GM12878 (cell line): ENCODE measurements around the gene PGAM1. TPM values are rescaled to one million over a fixed set of nuclear protein-coding genes. Genes with fewer than 3 reads are reported as not detected.

Experiments used
- ATAC-seq: fragments of 200-7000 bp; cut with Tn5 transposase; 3 replicates; pipeline ENCODE4 v1.9.1; 2020; ENCODE audit warnings: mild to moderate bottlenecking, moderate library complexity
- BruUV-seq: library from RNA; stranded (reverse); fragments of 400-500 nt; replicated peaks from 2 replicates; lab custom pipeline; 2021; lab: Mats Ljungman, UMichigan
- CTCF ChIA-PET: fragments of 300-600 bp; sonication (Branson Sonifier 250); formaldehyde crosslinking; extraction: SDS; loops from one replicate; lab custom pipeline; 2021; ENCODE audit warnings: inconsistent platforms; lab: Yijun Ruan, JAX
- POLR2A ChIA-PET: fragments of 350-600 bp; formaldehyde crosslinking; extraction: SDS; loops from one replicate; lab custom pipeline; 2021; ENCODE audit warnings: inconsistent platforms; lab: Charles Lee
- RAD21 ChIA-PET: fragments of 300-600 bp; sonication (Branson Sonifier 250); formaldehyde crosslinking; loops from one replicate; lab custom pipeline; 2023; ENCODE audit warnings: antibody characterized with exemption; ENCODE audit not compliant: unreplicated experiment; lab: Charles Lee
- SMC1A ChIA-PET: fragments of 300-600 bp; sonication (Branson Sonifier 250); formaldehyde crosslinking; loops from one replicate; lab custom pipeline; 2023; ENCODE audit not compliant: unreplicated experiment, uncharacterized antibody; lab: Charles Lee
- DNase-seq: peaks from one replicate; pipeline ENCODE4 v3.0.0-alpha.2; 2011; ENCODE audit warnings: low read depth, low spot score
- FAIRE-seq: peaks from 3 replicates; lab custom pipeline; 2011; peaks lifted over from hg19 to GRCh38; lab: Jason Lieb, UNC
- H2AFZ ChIP-seq: 2 replicates; pipeline ENCODE4 v1.6.0; 2011; ENCODE audit warnings: low read depth, low read length, control low read depth; ENCODE audit not compliant: control insufficient read depth
- H3K27ac ChIP-seq: 2 replicates; pipeline ENCODE4 v1.5.1; 2011; ENCODE audit warnings: control low read depth; ENCODE audit not compliant: control insufficient read depth, insufficient read depth
- H3K27me3 ChIP-seq, 2 experiments: replicated peaks in 1 of 2; 2 replicates each; pipeline versions ENCODE4 v1.6.0 to v1.6.1; 2011; ENCODE audit warnings: low read length in 1 of 2; ENCODE audit not compliant: control insufficient read depth in 2 of 2, insufficient read depth in 2 of 2
- H3K36me3 ChIP-seq, 2 experiments: 2 replicates each; pipeline ENCODE4 v1.5.1; 2011; ENCODE audit warnings: low read length in 1 of 2; ENCODE audit not compliant: control insufficient read depth in 2 of 2, insufficient read depth in 2 of 2
- H3K4me1 ChIP-seq: 2 replicates; pipeline ENCODE4 v1.6.1; 2011; ENCODE audit warnings: mild to moderate bottlenecking, low read length, moderate library complexity, mixed read lengths; ENCODE audit not compliant: control insufficient read depth, insufficient read depth
- H3K4me2 ChIP-seq: 2 replicates; pipeline ENCODE4 v1.6.0; 2011; ENCODE audit warnings: control low read depth; ENCODE audit not compliant: control insufficient read depth, insufficient read depth
- H3K4me3 ChIP-seq: fragments of 200-600 bp; sonication (generic); 2 replicates; pipeline ENCODE4 v1.5.1; 2016
- H3K79me2 ChIP-seq: 2 replicates; pipeline ENCODE4 v1.6.0; 2011; ENCODE audit warnings: low read length; ENCODE audit not compliant: control insufficient read depth, insufficient read depth
- H3K9ac ChIP-seq: 2 replicates; pipeline ENCODE4 v1.8.0; 2011; ENCODE audit warnings: low read length, control low read depth, mixed read lengths; ENCODE audit not compliant: control insufficient read depth, insufficient read depth
- H3K9me3 ChIP-seq: replicated peaks from 3 replicates; pipeline ENCODE4 v1.5.1; 2011; ENCODE audit warnings: mild to moderate bottlenecking, low read length; ENCODE audit not compliant: control insufficient read depth, insufficient read depth
- H4K20me1 ChIP-seq: 2 replicates; pipeline ENCODE4 v1.6.0; 2011; ENCODE audit not compliant: control insufficient read depth, insufficient read depth
- CBX3 ChIP-seq: fragments of 200-600 bp; sonication (generic); IDR thresholded peaks from 2 replicates; pipeline ENCODE4 v1.6.1; 2016; ENCODE audit warnings: low read depth, borderline replicate concordance
- CEBPB ChIP-seq, 2 experiments: fragments of 150-350 bp in 1 of 2; IDR thresholded peaks; 2 replicates each; pipeline ENCODE4 v1.6.1; 2012 to 2014; ENCODE audit warnings: low read depth in 2 of 2, low read length in 2 of 2, borderline replicate concordance in 1 of 2, inconsistent platforms in 1 of 2
- FOXK2 ChIP-seq: fragments of 450-650 bp; IDR thresholded peaks from 2 replicates; pipeline ENCODE4 v1.6.1; 2017; ENCODE audit warnings: mild to moderate bottlenecking, moderate library complexity
- POLR2AphosphoS5 ChIP-seq: IDR thresholded peaks from 2 replicates; pipeline ENCODE4 v1.6.1; 2011; ENCODE audit warnings: mild to moderate bottlenecking, low read length, inconsistent platforms
- SUPT20H ChIP-seq: IDR thresholded peaks from 2 replicates; pipeline ENCODE4 v1.6.1; 2011; ENCODE audit warnings: low read depth, mild to moderate bottlenecking, low read length, moderate library complexity, borderline replicate concordance; ENCODE audit not compliant: control insufficient read depth
- WGBS: methylation state at CpG from one replicate; pipeline ENCODE4 v1.1.6; 2016; ENCODE audit warnings: low lambda C conversion rate; ENCODE audit not compliant: insufficient replicate concordance, insufficient coverage; ENCODE audit errors: missing lambda C conversion rate; 5-methylcytosine and 5-hydroxymethylcytosine counted together
- in situ Hi-C: fragments of 300-500 bp; cut with MboI; formaldehyde crosslinking; loops from 9 replicates; pipeline ENCODE4 v1.14.3; 2018; ENCODE audit warnings: mixed read lengths
- intact Hi-C: fragments of 100-400 bp; cut with micrococcal nuclease; formaldehyde crosslinking; loops from one replicate; pipeline ENCODE4 v1.14.2; 2022; ENCODE audit not compliant: unreplicated experiment
- polyA plus RNA-seq, 11 experiments: library from polyadenylated mRNA; depleted of rRNA in 4 of 11; unstranded in 6 of 11; stranded (reverse) in 5 of 11; fragments of >200 nt; fragmentation: Nextera tagmentation in 4 of 11; fragmentation: Illumina TruSeq in 1 of 11; extraction: Ambion mirVana in 4 of 11; extraction: Trizol in 1 of 11; gene quantifications; 1 replicate in 1 of 11; 2 replicates in 10 of 11; pipeline versions ENCODE4 v1.2.1 to v1.2.3, GENCODE V29; 2011 to 2016; ENCODE audit warnings: inconsistent platforms in 2 of 11, missing spikeins in 2 of 11, low read depth in 1 of 11
- total RNA-seq, 4 experiments: library from RNA; depleted of rRNA in 3 of 4; stranded (reverse); fragments of >200 nt in 3 of 4; fragmentation: Illumina TruSeq in 1 of 4; extraction: Trizol in 1 of 4; gene quantifications; 2 replicates each; pipeline versions ENCODE4 v1.2.1 to v1.2.3, GENCODE V29; 2013 to 2021
- TF ChIP-seq, protein P1 (sequence below): fragments of 450-650 bp; IDR thresholded peaks from 2 replicates; pipeline ENCODE4 v1.6.1; 2017; ENCODE audit warnings: mild to moderate bottlenecking, low read depth, inconsistent platforms; ENCODE audit not compliant: poor library complexity, severe bottlenecking
- TF ChIP-seq, protein P2 (sequence below): fragments of 450-650 bp; IDR thresholded peaks from 2 replicates; pipeline ENCODE4 v1.6.1; 2017; ENCODE audit warnings: low read depth, mild to moderate bottlenecking, moderate library complexity
- TF ChIP-seq, protein P3 (sequence below): fragments of 450-650 bp; IDR thresholded peaks from 2 replicates; pipeline ENCODE4 v1.6.1; 2017; ENCODE audit warnings: mild to moderate bottlenecking, moderate library complexity

The PGAM1 gene
- total and polyA plus RNA-seq, 10 of the 15 experiments (the other 5 are each of a cell fraction or from before 2014, with no cell fraction given), result 115 to 1,362 (median 744) TPM

- POLR2A ChIA-PET, result interaction anchor here (1.0 kb wide), 1 partner anchor 14 kb away, joined by 3 read pairs; no protein-coding TSS in a partner anchor
- H3K79me2 ChIP-seq, result no peaks in the 10 kb centered on the region
- H3K9me3 ChIP-seq, result no peaks in the 10 kb centered on the region
- H2AFZ ChIP-seq, result no peak overlapping the region
- no peak overlapping the region for H3K9ac ChIP-seq
- H4K20me1 ChIP-seq, result no peaks in the 10 kb centered on the region
- peaks cover 25 to 50% of the 10 kb centered on the region in 2 experiments for H3K36me3 ChIP-seq
- CTCF ChIA-PET, result interaction anchor here (1.1 kb wide), 2 partner anchors 94 to 153 kb away, joined by 3 read pairs; no protein-coding TSS in a partner anchor
- RAD21 ChIA-PET, result interaction anchor here (1.0 kb wide), 1 partner anchor 94 kb away, joined by 4 read pairs; no protein-coding TSS in a partner anchor
- WGBS, result 99% methylated on average over 7 of the region's 7 CpGs
- TF ChIP-seq, protein P1, sequence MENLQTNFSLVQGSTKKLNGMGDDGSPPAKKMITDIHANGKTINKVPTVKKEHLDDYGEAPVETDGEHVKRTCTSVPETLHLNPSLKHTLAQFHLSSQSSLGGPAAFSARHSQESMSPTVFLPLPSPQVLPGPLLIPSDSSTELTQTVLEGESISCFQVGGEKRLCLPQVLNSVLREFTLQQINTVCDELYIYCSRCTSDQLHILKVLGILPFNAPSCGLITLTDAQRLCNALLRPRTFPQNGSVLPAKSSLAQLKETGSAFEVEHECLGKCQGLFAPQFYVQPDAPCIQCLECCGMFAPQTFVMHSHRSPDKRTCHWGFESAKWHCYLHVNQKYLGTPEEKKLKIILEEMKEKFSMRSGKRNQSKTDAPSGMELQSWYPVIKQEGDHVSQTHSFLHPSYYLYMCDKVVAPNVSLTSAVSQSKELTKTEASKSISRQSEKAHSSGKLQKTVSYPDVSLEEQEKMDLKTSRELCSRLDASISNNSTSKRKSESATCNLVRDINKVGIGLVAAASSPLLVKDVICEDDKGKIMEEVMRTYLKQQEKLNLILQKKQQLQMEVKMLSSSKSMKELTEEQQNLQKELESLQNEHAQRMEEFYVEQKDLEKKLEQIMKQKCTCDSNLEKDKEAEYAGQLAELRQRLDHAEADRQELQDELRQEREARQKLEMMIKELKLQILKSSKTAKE, result no peak
- TF ChIP-seq FOXK2 (no peak), POLR2AphosphoS5 (no peak), CBX3 (no peak), CEBPB (IDR thresholded peaks at IDR 0.05; ENCODE audit: borderline replicate concordance in 1 of 2, low read depth in 2 of 2, low read length in 2 of 2) (no peak), SUPT20H (no peak)
- TF ChIP-seq, protein P2, sequence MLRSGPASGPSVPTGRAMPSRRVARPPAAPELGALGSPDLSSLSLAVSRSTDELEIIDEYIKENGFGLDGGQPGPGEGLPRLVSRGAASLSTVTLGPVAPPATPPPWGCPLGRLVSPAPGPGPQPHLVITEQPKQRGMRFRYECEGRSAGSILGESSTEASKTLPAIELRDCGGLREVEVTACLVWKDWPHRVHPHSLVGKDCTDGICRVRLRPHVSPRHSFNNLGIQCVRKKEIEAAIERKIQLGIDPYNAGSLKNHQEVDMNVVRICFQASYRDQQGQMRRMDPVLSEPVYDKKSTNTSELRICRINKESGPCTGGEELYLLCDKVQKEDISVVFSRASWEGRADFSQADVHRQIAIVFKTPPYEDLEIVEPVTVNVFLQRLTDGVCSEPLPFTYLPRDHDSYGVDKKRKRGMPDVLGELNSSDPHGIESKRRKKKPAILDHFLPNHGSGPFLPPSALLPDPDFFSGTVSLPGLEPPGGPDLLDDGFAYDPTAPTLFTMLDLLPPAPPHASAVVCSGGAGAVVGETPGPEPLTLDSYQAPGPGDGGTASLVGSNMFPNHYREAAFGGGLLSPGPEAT, result no peak
- TF ChIP-seq, protein P3, sequence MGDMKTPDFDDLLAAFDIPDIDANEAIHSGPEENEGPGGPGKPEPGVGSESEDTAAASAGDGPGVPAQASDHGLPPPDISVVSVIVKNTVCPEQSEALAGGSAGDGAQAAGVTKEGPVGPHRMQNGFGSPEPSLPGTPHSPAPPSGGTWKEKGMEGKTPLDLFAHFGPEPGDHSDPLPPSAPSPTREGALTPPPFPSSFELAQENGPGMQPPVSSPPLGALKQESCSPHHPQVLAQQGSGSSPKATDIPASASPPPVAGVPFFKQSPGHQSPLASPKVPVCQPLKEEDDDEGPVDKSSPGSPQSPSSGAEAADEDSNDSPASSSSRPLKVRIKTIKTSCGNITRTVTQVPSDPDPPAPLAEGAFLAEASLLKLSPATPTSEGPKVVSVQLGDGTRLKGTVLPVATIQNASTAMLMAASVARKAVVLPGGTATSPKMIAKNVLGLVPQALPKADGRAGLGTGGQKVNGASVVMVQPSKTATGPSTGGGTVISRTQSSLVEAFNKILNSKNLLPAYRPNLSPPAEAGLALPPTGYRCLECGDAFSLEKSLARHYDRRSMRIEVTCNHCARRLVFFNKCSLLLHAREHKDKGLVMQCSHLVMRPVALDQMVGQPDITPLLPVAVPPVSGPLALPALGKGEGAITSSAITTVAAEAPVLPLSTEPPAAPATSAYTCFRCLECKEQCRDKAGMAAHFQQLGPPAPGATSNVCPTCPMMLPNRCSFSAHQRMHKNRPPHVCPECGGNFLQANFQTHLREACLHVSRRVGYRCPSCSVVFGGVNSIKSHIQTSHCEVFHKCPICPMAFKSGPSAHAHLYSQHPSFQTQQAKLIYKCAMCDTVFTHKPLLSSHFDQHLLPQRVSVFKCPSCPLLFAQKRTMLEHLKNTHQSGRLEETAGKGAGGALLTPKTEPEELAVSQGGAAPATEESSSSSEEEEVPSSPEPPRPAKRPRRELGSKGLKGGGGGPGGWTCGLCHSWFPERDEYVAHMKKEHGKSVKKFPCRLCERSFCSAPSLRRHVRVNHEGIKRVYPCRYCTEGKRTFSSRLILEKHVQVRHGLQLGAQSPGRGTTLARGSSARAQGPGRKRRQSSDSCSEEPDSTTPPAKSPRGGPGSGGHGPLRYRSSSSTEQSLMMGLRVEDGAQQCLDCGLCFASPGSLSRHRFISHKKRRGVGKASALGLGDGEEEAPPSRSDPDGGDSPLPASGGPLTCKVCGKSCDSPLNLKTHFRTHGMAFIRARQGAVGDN, result no peak
- no peak overlapping the region for H3K4me2 ChIP-seq
- H3K27ac ChIP-seq, result no peak overlapping the region
- ATAC-seq (no peak), FAIRE-seq (no peak), DNase-seq (no peak)
- no peaks in the 10 kb centered on the region for H3K27me3 ChIP-seq
- intact Hi-C loops (no loop called here), in situ Hi-C loops (no loop called here)
- no peak overlapping the region for H3K4me3 ChIP-seq
- no peaks in the 10 kb centered on the region for H3K4me1 ChIP-seq
- BruUV-seq, result no TSS peak
- SMC1A ChIA-PET, result interaction anchor here (0.6 kb wide), 1 partner anchor 92 kb away, joined by 3 read pairs; no protein-coding TSS in a partner anchor
These were observed 33.1 kb downstream of the PGAM1 start for GRCh38 chr10:97459111-97459510.
